ENCODE data around the gene KANSL1. TPM values are rescaled to one million over a fixed set of nuclear protein-coding genes. Genes with fewer than 3 reads are reported as not detected.
A peak's percentile ranks its signal among the peaks of the same experiment; 100 is the strongest.

Gene KANSL1
- total RNA-seq, 1 donor from 2014 or later: 99.8 TPM

GRCh38 chr17:46160169-46160568 is 33.1 kb downstream of the KANSL1 start:
- H3K4me2 ChIP-seq (ENCODE audit: low read length): peak overlapping the region; percentile 43
- no peak overlapping the region for H2AFZ ChIP-seq (ENCODE audit: low read depth, low read length)
- peaks cover 67% of the 10 kb centered on the region for H3K4me1 Mint-ChIP-seq (ENCODE audit: low read depth, unreplicated experiment)
- H3K36me3 Mint-ChIP-seq (ENCODE audit: low read depth, unreplicated experiment): peaks cover 17% of the 10 kb centered on the region
- no peaks in the 10 kb centered on the region for H3K9me3 Mint-ChIP-seq (ENCODE audit: unreplicated experiment)
- no peaks in the 10 kb centered on the region for H3K27me3 ChIP-seq (ENCODE audit: insufficient read depth, low read length)
- H3K9me3 ChIP-seq (ENCODE audit: insufficient read depth, low read depth, low read length): no peaks in the 10 kb centered on the region
- H3K36me3 ChIP-seq (ENCODE audit: insufficient read depth, low read length): no peaks in the 10 kb centered on the region
- peaks cover 33% of the 10 kb centered on the region for H3K4me1 ChIP-seq (ENCODE audit: insufficient read depth, low read length)
- DNase-seq (ENCODE audit: low read depth) (no peak), FAIRE-seq (no peak)
- no peak overlapping the region for H3K9ac ChIP-seq (ENCODE audit: low read length)
- H3K27ac ChIP-seq (ENCODE audit: low read depth, low read length): no peak overlapping the region
- peak overlapping the region; percentile 22 for H3K4me3 Mint-ChIP-seq (ENCODE audit: unreplicated experiment)
- H3K27me3 Mint-ChIP-seq (ENCODE audit: low read depth, unreplicated experiment): no peaks in the 10 kb centered on the region
- no peak for TF ChIP-seq CTCF (IDR thresholded peaks at IDR 0.05; ENCODE audit: insufficient read depth, low read depth, low read length)
- no peak for TF ChIP-seq EZH2 (IDR thresholded peaks at IDR 0.05; ENCODE audit: insufficient read depth, low read length)
- no peak overlapping the region for H3K4me3 ChIP-seq (ENCODE audit: insufficient read depth, low read depth, low read length)
- no peak overlapping the region for H3K27ac Mint-ChIP-seq (ENCODE audit: unreplicated experiment)
- peaks cover 100% of the 10 kb centered on the region for H3K79me2 ChIP-seq (ENCODE audit: insufficient read depth, low read length)
- H4K20me1 ChIP-seq (ENCODE audit: insufficient read depth, low read length): peaks cover 97% of the 10 kb centered on the region

GRCh38 chr17:46159686-46160085 is 33.5 kb downstream of the KANSL1 start:
- Histone ChIP-seq H3K9me3 (ENCODE audit: insufficient read depth, low read depth, low read length) (no peaks in the 10 kb centered on the region), H2AFZ (ENCODE audit: low read depth, low read length) (no peak overlapping the region), H3K79me2 (ENCODE audit: insufficient read depth, low read length) (peaks cover 100% of the 10 kb centered on the region), H3K4me2 (ENCODE audit: low read length) (peak overlapping the region; percentile 43), H3K4me1 (ENCODE audit: insufficient read depth, low read length) (peaks cover 35% of the 10 kb centered on the region), H3K27me3 (ENCODE audit: insufficient read depth, low read length) (no peaks in the 10 kb centered on the region), H3K27ac (ENCODE audit: low read depth, low read length) (no peak overlapping the region), H3K4me3 (ENCODE audit: insufficient read depth, low read depth, low read length) (no peak overlapping the region), H4K20me1 (ENCODE audit: insufficient read depth, low read length) (peaks cover 99% of the 10 kb centered on the region), H3K36me3 (ENCODE audit: insufficient read depth, low read length) (no peaks in the 10 kb centered on the region), H3K9ac (ENCODE audit: low read length) (no peak overlapping the region)
- H3K4me3 Mint-ChIP-seq (ENCODE audit: unreplicated experiment): no peak overlapping the region
- DNase-seq (ENCODE audit: low read depth): peak; percentile 97
- H3K4me1 Mint-ChIP-seq (ENCODE audit: low read depth, unreplicated experiment): peaks cover 64% of the 10 kb centered on the region
- H3K36me3 Mint-ChIP-seq (ENCODE audit: low read depth, unreplicated experiment): peaks cover 15% of the 10 kb centered on the region
- no peaks in the 10 kb centered on the region for H3K9me3 Mint-ChIP-seq (ENCODE audit: unreplicated experiment)
- no peak overlapping the region for H3K27ac Mint-ChIP-seq (ENCODE audit: unreplicated experiment)
- TF ChIP-seq CTCF (IDR thresholded peaks at IDR 0.05; ENCODE audit: insufficient read depth, low read depth, low read length) (no peak), EZH2 (IDR thresholded peaks at IDR 0.05; ENCODE audit: insufficient read depth, low read length) (no peak)
- no peaks in the 10 kb centered on the region for H3K27me3 Mint-ChIP-seq (ENCODE audit: low read depth, unreplicated experiment)
- FAIRE-seq: no peak
